ENCODE data around the gene C12orf43.

- TF ChIP-seq ELK4 (IDR thresholded peaks at IDR 0.05; ENCODE audit: borderline replicate concordance, low read depth, low read length), result no peak
- TF ChIP-seq REST (tag by site-specific recombination; IDR thresholded peaks at IDR 0.05), result no peak
- TF ChIP-seq CTCF (tag by site-specific recombination; IDR thresholded peaks at IDR 0.05), result no peak
- TF ChIP-seq ZNF555 (tag by site-specific recombination; conservative IDR thresholded peaks at IDR 0.05), result no peak
- TF ChIP-seq PATZ1 (tag by site-specific recombination; IDR thresholded peaks at IDR 0.05), result no peak
- no peak for TF ChIP-seq ZNF280C (tag by site-specific recombination; IDR thresholded peaks at IDR 0.05)
- TF ChIP-seq ZNF221 (tag by site-specific recombination; IDR thresholded peaks at IDR 0.05; ENCODE audit: borderline replicate concordance), result no peak
- no peak for TF ChIP-seq YY1 (tag by site-specific recombination; IDR thresholded peaks at IDR 0.05)
- TF ChIP-seq ZNF10 (tag by site-specific recombination; IDR thresholded peaks at IDR 0.05), result no peak
- no peak for TF ChIP-seq KLF1 (tag by site-specific recombination; IDR thresholded peaks at IDR 0.05)
- TF ChIP-seq ZNF785 (tag by site-specific recombination; IDR thresholded peaks at IDR 0.05), result no peak
Measured at GRCh38 chr12:120979220-120979861, 36.9 kb downstream of the C12orf43 start.
